CD14-positive monocyte (primary cell): ENCODE measurements around the gene BRD8. TPM values are rescaled to one million over a fixed set of nuclear protein-coding genes. Genes with fewer than 3 reads are reported as not detected.

ENCODE experiments used
- DNase-seq, 3 donors: peaks; one replicate each; pipeline ENCODE4 v3.0.0-alpha.2; 2011 to 2022
- H2AFZ ChIP-seq: 2 replicates; pipeline ENCODE4 v1.6.0; 2012; ENCODE audit warnings: mild to moderate bottlenecking, low read depth, low read length, inconsistent platforms; ENCODE audit not compliant: insufficient read depth, poor library complexity, severe bottlenecking
- H3K27ac ChIP-seq, 2 donors: 1 replicate in 1 of 2; 2 replicates in 1 of 2; pipeline ENCODE4 v1.5.1; 2012 to 2013; ENCODE audit warnings: low read length in 2 of 2, control low read depth in 1 of 2, inconsistent platforms in 1 of 2, low read depth in 1 of 2, mild to moderate bottlenecking in 1 of 2
- H3K27me3 ChIP-seq, 2 donors: one replicate each; pipeline versions ENCODE4 v1.6.0 to v1.6.1; 2011 to 2013; ENCODE audit warnings: low read length in 2 of 2; ENCODE audit not compliant: control insufficient read depth in 2 of 2, insufficient read depth in 2 of 2
- H3K36me3 ChIP-seq, 2 donors: replicated peaks in 1 of 2; 1 replicate in 1 of 2; 2 replicates in 1 of 2; pipeline versions ENCODE4 v1.5.1 to v1.6.1; 2012 to 2013; ENCODE audit warnings: low read length in 2 of 2, control low read depth in 1 of 2, inconsistent platforms in 1 of 2, mild to moderate bottlenecking in 1 of 2; ENCODE audit not compliant: insufficient read depth in 2 of 2, control insufficient read depth in 1 of 2
- H3K4me1 ChIP-seq, 2 donors: 1 replicate in 1 of 2; 2 replicates in 1 of 2; pipeline versions ENCODE4 v1.5.1 to v1.6.1; 2012 to 2013; ENCODE audit warnings: low read length in 2 of 2, control low read depth in 1 of 2, inconsistent platforms in 1 of 2, mild to moderate bottlenecking in 1 of 2, moderate library complexity in 1 of 2; ENCODE audit not compliant: insufficient read depth in 2 of 2, control insufficient read depth in 1 of 2
- H3K4me2 ChIP-seq: replicated peaks from 2 replicates; pipeline ENCODE3; 2012; ENCODE audit warnings: low read length, moderate library complexity, mild to moderate bottlenecking; ENCODE audit not compliant: poor library complexity, severe bottlenecking; ENCODE audit errors: extremely low read depth
- H3K4me3 ChIP-seq, 3 experiments: fragments of 200-600 bp in 1 of 3; sonication (generic) in 1 of 3; replicated peaks in 1 of 3; 1 replicate in 2 of 3; 2 replicates in 1 of 3; pipeline ENCODE4 v1.5.1; 2011 to 2013; ENCODE audit warnings: low read length in 3 of 3, mild to moderate bottlenecking in 3 of 3, control low read depth in 2 of 3, low read depth in 2 of 3, inconsistent platforms in 1 of 3, moderate library complexity in 1 of 3
- H3K79me2 ChIP-seq: 2 replicates; pipeline ENCODE4 v1.6.0; 2012; ENCODE audit warnings: mild to moderate bottlenecking, control low read depth, inconsistent platforms, low read length, moderate library complexity; ENCODE audit not compliant: insufficient read depth
- H3K9ac ChIP-seq: 2 replicates; pipeline ENCODE4 v1.6.0; 2017; ENCODE audit warnings: low read length, mild to moderate bottlenecking; ENCODE audit not compliant: insufficient read depth, poor library complexity, severe bottlenecking
- H3K9me3 ChIP-seq, 2 donors: replicated peaks in 1 of 2; 1 replicate in 1 of 2; 2 replicates in 1 of 2; pipeline versions ENCODE4 v1.5.1 to v1.6.1; 2012 to 2013; ENCODE audit warnings: low read length in 2 of 2, control low read depth in 1 of 2; ENCODE audit not compliant: control insufficient read depth in 1 of 2, insufficient read depth in 1 of 2
- H4K20me1 ChIP-seq: 2 replicates; pipeline ENCODE4 v1.6.0; 2012; ENCODE audit warnings: mild to moderate bottlenecking, low read length, control low read depth, moderate library complexity; ENCODE audit not compliant: insufficient read depth
- H3K27ac Mint-ChIP-seq, 7 donors: one replicate each; pipeline ENCODE4 v1.8.0; 2020; ENCODE audit warnings: mild to moderate bottlenecking in 7 of 7, mixed read lengths in 7 of 7, moderate library complexity in 6 of 7, inconsistent platforms in 2 of 7
- H3K27me3 Mint-ChIP-seq, 3 donors: one replicate each; pipeline ENCODE4 v1.8.0; 2021 to 2022; ENCODE audit warnings: low read depth in 3 of 3, mild to moderate bottlenecking in 3 of 3, mixed read lengths in 3 of 3, moderate library complexity in 3 of 3, inconsistent platforms in 1 of 3
- H3K36me3 Mint-ChIP-seq, 2 donors: one replicate each; pipeline ENCODE4 v1.8.0; 2020; ENCODE audit warnings: mixed read lengths in 2 of 2, inconsistent platforms in 1 of 2, mild to moderate bottlenecking in 1 of 2
- H3K4me1 Mint-ChIP-seq: one replicate; pipeline ENCODE4 v1.8.0; 2020; ENCODE audit warnings: mild to moderate bottlenecking, mixed read lengths
- H3K4me3 Mint-ChIP-seq, 2 donors: one replicate each; pipeline ENCODE4 v1.8.0; 2020; ENCODE audit warnings: mild to moderate bottlenecking in 2 of 2, mixed read lengths in 2 of 2, moderate library complexity in 1 of 2
- H3K9me3 Mint-ChIP-seq, 7 donors: one replicate each; pipeline ENCODE4 v1.8.0; 2020 to 2022; ENCODE audit warnings: mixed read lengths in 7 of 7, mild to moderate bottlenecking in 6 of 7, moderate library complexity in 6 of 7, inconsistent platforms in 2 of 7
- WGBS: methylation state at CpG from one replicate; pipeline ENCODE4 v1.1.5; 2013; ENCODE audit warnings: missing lambda C conversion rate; ENCODE audit not compliant: insufficient coverage; 5-methylcytosine and 5-hydroxymethylcytosine counted together
- intact Hi-C, 2 donors: fragments of 100-400 bp; cut with micrococcal nuclease; formaldehyde crosslinking; loops; one replicate each; pipeline versions ENCODE4 v1.15.0 to v1.15.1; 2023
- polyA plus RNA-seq, 3 donors: library from polyadenylated mRNA; depleted of rRNA in 1 of 3; unstranded in 2 of 3; stranded (reverse) in 1 of 3; fragments of 300-500 nt in 2 of 3; fragments of >200 nt in 1 of 3; fragmentation: Illumina TruSeq in 2 of 3; gene quantifications; 1 replicate in 2 of 3; 2 replicates in 1 of 3; pipeline ENCODE4 v1.2.3, GENCODE V29; 2012 to 2021
- TF ChIP-seq, protein P1 (sequence below): fragments of 200-600 bp; IDR thresholded peaks from one replicate; pipeline ENCODE4 v1.8.0; 2022; ENCODE audit warnings: antibody characterized with exemption, mild to moderate bottlenecking

Gene BRD8
- polyA plus RNA-seq, 3 donors = 9.8 to 19.6 (median 17.6) TPM

DNA sequence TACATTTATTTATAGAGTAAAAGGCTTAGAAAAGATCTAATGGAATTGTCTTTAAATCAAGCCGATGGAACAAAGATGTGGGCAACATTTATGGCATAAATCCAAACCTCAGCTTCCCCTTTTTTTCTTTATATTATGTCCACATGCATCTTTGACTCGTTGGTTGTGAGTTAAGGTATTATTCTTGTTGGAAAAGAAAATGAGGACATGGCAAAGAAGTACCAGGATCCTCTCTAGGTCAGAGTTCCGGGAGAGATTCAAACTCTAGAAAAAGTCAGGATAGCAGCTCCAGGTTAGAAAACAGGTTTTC is 38.7 kb downstream of the BRD8 start:
- no peaks in the 10 kb centered on the region for H3K9me3 ChIP-seq
- no peak overlapping the region for H3K27ac Mint-ChIP-seq
- peaks cover 9 to 11% of the 10 kb centered on the region in 2 donors for H3K4me1 ChIP-seq
- H3K9ac ChIP-seq = no peak overlapping the region
- peaks cover 2 to 7% (median 5%) of the 10 kb centered on the region in 7 donors for H3K9me3 Mint-ChIP-seq
- TF ChIP-seq, protein P1, sequence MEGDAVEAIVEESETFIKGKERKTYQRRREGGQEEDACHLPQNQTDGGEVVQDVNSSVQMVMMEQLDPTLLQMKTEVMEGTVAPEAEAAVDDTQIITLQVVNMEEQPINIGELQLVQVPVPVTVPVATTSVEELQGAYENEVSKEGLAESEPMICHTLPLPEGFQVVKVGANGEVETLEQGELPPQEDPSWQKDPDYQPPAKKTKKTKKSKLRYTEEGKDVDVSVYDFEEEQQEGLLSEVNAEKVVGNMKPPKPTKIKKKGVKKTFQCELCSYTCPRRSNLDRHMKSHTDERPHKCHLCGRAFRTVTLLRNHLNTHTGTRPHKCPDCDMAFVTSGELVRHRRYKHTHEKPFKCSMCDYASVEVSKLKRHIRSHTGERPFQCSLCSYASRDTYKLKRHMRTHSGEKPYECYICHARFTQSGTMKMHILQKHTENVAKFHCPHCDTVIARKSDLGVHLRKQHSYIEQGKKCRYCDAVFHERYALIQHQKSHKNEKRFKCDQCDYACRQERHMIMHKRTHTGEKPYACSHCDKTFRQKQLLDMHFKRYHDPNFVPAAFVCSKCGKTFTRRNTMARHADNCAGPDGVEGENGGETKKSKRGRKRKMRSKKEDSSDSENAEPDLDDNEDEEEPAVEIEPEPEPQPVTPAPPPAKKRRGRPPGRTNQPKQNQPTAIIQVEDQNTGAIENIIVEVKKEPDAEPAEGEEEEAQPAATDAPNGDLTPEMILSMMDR = no peak
- no peaks in the 10 kb centered on the region for H3K79me2 ChIP-seq
- H3K4me3 Mint-ChIP-seq = peak overlapping the region; percentile 6 to 79
- H3K4me1 Mint-ChIP-seq = peaks cover 12% of the 10 kb centered on the region
- H3K4me3 ChIP-seq = no peak overlapping the region
- no CpG with 5 or more reads among the region's 3 CpGs for WGBS
- intact Hi-C loops = loop anchor here (10.0 kb wide), 3 partner anchors 365 to 515 kb away; no protein-coding TSS in a partner anchor
- no peak overlapping the region for H3K27ac ChIP-seq
- no peaks in the 10 kb centered on the region for H3K36me3 Mint-ChIP-seq
- no peaks in the 10 kb centered on the region for H4K20me1 ChIP-seq
- H3K4me2 ChIP-seq = peak overlapping the region; percentile 46
- H3K27me3 ChIP-seq = peaks cover 34 to 47% of the 10 kb centered on the region in 2 donors
- H2AFZ ChIP-seq = no peak overlapping the region
- H3K27me3 Mint-ChIP-seq = peaks cover 38 to 56% (median 47%) of the 10 kb centered on the region in 3 donors
- peak; percentile 37 to 70 (median 40) for DNase-seq
- no peaks in the 10 kb centered on the region for H3K36me3 ChIP-seq

- intact Hi-C loops = loop anchor here (10.0 kb wide), 3 partner anchors 364 to 514 kb away; no protein-coding TSS in a partner anchor
- H3K36me3 Mint-ChIP-seq = no peaks in the 10 kb centered on the region
- Histone ChIP-seq H3K27ac (no peak within 1 kb of the TSS), H3K4me1 (peaks cover 9 to 11% of the 10 kb centered on the region in 2 donors), H3K36me3 (no peaks in the 10 kb centered on the region), H3K4me2 (peak within 1 kb of the TSS; percentile 46), H3K9me3 (no peaks in the 10 kb centered on the region), H3K9ac (no peak within 1 kb of the TSS), H3K79me2 (no peaks in the 10 kb centered on the region), H2AFZ (no peak within 1 kb of the TSS), H4K20me1 (no peaks in the 10 kb centered on the region), H3K27me3 (peaks cover 34 to 47% of the 10 kb centered on the region in 2 donors), H3K4me3 (no peak within 1 kb of the TSS)
- H3K9me3 Mint-ChIP-seq = peaks cover 2 to 7% (median 5%) of the 10 kb centered on the region in 7 donors
- peak within 1 kb of the TSS; percentile 6 to 79 for H3K4me3 Mint-ChIP-seq
- H3K27ac Mint-ChIP-seq = no peak within 1 kb of the TSS
- TF ChIP-seq, protein P1 = no peak
- peak in 1 of 3 donors; percentile 7 for DNase-seq
- H3K27me3 Mint-ChIP-seq = peaks cover 38 to 56% (median 49%) of the 10 kb centered on the region in 3 donors
- H3K4me1 Mint-ChIP-seq = peaks cover 12% of the 10 kb centered on the region
- WGBS = 3% methylated on average over 13 of the region's 31 CpGs
Measured at GRCh38 chr5:138138949-138139780, 39.3 kb downstream of the BRD8 start, which contains the start of gene NME5. NME5 (minus strand) TSS chr5:138139428; CDS start chr5:138138780, 648 bp downstream.
